Left colon (tissue), 2 donors: ENCODE data around the gene EIF6. TPM values are rescaled to one million over a fixed set of nuclear protein-coding genes. Genes with fewer than 3 reads are reported as not detected.

Source experiments
- ATAC-seq: fragments of 200-7000 bp; cut with Tn5 transposase; one replicate; pipeline ENCODE4 v1.9.1; 2020; ENCODE audit warnings: mild to moderate bottlenecking, moderate library complexity
- DNase-seq, 2 donors: peaks; one replicate each; pipeline ENCODE4 v3.0.0-alpha.2; 2020
- intact Hi-C, 2 donors: fragments of 100-400 bp; cut with DNase I in 1 of 2; cut with micrococcal nuclease in 1 of 2; formaldehyde crosslinking; loops; one replicate each; pipeline versions ENCODE4 v1.11.2 to v1.14.0; 2022; cut with DNase I, micrococcal nuclease
- long read RNA-seq: library from polyadenylated mRNA; unstranded; transcript quantifications from one replicate; pipeline ENCODE4 v2.0.0, GENCODE V29; 2021
- total RNA-seq, 2 donors: library from RNA; stranded (reverse); fragmentation: NEBNext Ultra II Directional; extraction: Animal tissue kit (Norgen Biotek cat#: 25700); gene quantifications; one replicate each; pipeline ENCODE4 v1.2.1, GENCODE V29; 2021
- donor health status: DM: no; HTN: no; CAD: no.
- donor health status: DM: yes; HTN: yes; CAD: no.

Gene EIF6
- total RNA-seq: 100 to 1,000 TPM; 199 to 225 TPM
- long read RNA-seq, transcript EIF6-203 (7 exons, 1,289 nt): major isoform, 152 of 189 reads
- long read RNA-seq, transcript EIF6-201 (6 exons, 1,252 nt): minor isoform, 22 of 189 reads
- long read RNA-seq, partial matches to known transcripts: 7 of 189 reads
- long read RNA-seq, other reads (novel, unspliced or antisense): 7 of 189 reads

DNA sequence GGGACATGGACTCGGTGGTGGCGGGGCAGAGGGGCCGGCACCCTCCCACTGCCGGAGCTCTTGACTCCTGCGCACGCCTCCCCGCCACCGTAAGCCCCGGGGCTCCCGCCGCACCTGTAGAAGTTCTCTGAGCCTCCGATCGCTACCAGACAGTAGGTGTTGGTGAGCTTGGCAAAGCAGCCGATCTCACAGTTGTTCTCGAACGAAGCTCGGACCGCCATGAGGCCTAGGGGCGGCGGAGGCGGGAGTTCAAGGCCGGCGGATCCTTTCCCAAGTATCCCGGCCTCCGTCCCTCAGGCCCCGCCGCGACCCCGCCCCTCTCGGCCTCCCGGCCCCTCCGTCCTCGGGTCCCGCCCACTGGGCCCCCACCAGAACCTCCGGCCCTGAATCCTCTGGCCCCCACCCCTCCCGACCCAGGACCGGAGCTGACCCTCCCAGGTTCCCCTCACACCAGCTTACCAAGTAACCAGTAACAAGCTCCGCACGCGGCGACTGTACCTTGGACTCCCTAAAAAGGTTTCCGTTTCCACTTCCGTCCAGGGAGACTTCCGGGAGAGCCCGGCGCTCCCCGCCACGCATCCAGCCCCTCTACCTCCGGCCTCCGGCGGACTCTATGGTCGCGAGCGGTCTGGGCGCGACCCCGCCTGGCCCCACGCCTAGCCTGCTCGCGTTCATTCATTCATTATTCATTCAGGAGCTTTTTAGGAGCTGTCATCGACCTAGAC, at the start of gene EIF6:
EIF6 (minus strand) TSS at position 506 of the 725 bp plus-strand sequence; CDS start at position 221, 285 bp downstream.
- DNase-seq: peak; percentile 85 to 90
- peak; percentile 81 for ATAC-seq
- intact Hi-C loops: no loop called here

DNA sequence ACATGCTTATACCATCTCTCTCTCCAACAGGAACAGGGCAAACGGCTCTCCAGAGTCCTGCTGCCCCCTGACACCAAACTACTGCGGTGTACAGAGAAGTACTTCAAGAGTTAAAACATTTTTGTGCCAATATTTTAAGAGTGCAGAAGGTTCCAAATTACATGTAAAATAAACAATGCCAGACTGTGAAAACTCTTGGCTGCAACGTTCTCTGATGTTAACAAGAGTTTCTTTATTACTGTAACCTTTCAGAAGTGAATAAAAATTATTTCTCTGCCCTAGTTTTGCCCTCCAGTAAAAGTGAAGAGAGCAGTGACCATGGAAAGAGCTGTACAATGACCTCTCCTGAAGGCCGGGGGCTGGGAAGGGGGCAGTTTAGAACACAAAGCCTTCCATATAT, 49.0 kb upstream of the EIF6 start:
- DNase-seq: no peak
- intact Hi-C loops: no loop called here
- ATAC-seq: peak; percentile 10

DNA sequence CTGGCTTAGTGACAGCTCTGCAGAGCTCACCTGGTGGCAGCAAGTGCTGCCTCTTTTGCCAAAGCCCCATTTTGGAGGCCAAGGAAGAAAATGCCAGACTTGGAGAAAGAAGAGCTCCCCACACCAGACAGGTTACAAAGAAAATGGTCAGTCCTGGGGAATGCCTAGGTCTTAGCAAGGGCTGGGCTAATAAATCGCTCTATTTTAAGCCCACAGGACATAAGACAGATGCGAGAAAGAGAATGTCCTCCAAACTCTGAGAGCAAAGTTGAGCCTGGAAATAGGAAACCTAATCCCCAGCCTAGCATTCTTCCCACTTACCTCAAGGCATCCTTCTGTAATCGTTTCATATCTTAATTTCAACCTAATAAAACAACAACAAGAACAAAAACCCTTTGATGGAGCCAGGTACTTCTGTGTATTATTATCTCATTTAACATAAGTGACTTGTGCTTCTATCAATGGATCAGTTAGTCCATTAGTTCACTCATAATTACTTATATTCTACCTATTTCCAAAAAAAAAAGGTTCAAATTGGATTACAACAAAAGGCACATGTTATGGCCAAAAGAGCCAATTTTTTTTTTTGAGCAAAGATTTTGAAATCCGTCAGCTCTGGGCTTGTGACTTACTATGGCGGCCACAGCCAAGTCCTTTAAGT, 48.1 kb upstream of the EIF6 start:
- ATAC-seq (no peak), DNase-seq (no peak)
- intact Hi-C loops: no loop called here

DNA sequence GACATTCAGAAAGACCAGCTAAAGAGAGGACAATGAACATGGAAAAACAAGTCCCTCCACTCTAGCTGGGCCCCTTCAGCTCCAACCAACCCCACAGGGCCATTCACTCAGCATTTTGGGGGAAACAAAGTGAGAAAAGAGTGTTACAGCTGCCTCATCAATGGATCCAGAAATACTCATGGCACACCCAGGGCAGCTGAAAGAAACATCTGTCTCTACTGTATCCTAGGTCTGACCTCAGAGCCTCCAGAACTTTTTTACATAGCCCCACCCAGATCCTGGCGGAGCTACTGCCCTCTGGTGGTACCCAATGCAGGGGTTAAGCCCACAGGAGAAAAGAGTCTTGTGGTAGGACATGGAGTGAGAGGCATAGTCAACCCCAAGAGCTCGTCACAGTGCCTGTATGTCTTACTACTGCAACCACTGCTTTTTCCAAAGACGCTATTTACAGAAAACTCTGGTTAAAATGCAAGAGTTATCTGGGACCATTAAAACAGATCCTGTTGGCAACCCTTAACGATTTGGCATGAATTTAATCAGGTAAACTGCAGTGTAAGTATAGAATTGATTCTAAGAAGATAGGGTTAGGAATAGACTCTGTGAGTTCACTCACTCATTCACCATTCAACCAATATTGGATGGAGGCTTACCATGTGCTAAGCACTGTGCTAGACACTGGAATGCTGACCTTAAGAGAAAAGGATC, 45.0 kb upstream of the EIF6 start:
- ATAC-seq (peak; percentile 34), DNase-seq (peak; percentile 37 to 67)
- intact Hi-C loops: no loop called here

DNA sequence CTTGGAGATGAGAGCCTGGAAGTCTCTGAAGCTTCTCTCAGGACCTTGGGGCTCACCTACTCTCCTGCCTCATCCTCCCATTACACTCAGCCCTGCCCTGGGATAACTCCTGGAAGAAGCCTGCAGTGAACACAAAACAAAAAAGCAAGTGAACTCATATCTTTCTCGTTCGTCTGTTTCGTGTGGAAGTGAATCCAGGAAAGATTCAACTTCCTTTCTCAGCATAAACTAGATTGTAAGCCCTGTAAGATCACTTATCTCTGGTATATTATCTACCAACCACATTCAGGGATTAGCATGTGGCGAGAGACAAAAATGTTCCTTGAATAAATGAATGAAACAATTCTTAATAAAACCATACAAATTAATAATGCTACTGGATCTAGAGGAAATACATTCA, 44.1 kb upstream of the EIF6 start:
- ATAC-seq: no peak
- no peak for DNase-seq
- intact Hi-C loops: no loop called here

DNA sequence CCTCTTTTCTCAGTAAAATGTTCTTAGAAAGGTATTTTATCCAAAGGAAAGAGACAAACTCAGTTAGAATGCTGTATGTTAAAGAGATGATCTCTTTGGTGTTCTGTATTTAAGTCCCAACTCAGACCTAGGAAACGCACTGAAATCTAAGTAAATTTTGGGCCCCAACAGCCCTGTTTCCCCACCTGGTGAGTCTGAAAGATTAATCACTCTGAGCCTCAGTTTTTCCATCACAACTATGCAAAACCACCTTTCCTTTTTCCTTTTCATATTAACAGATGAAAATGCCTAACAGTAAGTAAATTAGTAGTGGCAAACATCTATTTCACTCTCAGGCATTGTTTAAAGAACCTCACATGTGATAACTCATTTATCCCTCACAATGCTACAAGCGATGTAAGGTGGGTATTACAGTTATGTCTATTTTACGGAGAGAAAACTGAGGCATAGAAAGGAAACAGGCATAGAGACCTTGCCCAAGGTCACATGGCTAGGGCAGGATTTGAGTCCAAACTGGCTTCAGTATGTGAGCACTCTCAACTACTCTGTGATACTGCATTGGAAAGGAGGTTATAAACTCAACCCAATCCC, 43.6 kb upstream of the EIF6 start:
- DNase-seq (no peak), ATAC-seq (no peak)
- intact Hi-C loops: no loop called here

DNA sequence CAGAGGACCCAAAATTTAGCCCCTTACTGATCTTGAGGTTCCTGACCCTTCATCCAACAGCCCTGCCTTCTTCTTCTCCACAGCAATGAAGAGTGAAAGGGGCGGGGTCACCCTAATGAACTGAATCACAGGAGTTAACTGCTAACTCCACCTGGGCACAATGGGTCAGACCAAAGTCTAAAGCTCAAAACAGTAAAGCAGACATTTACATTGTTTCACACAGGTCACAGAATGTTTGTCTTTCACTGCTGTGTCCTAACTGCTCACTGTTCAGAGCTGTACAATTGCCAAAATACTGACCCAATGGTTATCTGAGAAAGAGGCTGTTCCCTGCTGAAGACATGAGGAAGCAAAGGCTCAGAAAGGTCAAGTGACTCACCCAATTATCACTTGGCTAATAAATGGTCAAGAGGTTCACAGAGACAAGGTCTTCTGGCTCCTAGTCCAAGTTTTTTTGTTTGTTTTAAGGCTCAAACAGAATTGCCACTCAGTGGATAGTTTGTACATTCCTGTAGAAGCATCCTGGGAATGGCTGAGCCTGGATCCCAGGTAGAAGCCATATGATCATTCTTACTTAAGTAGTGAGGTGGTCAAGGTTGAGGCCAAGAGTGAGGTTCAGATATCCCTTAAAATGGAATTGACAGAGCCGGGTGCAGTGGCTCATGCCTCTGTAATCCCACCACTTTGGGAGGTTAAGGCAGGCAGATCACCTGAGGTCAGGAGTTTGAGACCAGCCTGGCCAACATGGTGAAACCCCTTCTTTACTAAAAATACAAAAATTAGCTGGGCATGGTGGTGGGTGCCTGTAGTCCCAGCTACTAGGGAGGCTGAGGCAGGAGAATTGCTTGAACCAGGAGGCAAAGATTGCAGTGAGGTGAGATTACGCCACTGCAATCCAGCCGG, 42.8 kb upstream of the EIF6 start:
- DNase-seq: peak; percentile 76 to 85
- intact Hi-C loops: no loop called here
- peak; percentile 91 for ATAC-seq

DNA sequence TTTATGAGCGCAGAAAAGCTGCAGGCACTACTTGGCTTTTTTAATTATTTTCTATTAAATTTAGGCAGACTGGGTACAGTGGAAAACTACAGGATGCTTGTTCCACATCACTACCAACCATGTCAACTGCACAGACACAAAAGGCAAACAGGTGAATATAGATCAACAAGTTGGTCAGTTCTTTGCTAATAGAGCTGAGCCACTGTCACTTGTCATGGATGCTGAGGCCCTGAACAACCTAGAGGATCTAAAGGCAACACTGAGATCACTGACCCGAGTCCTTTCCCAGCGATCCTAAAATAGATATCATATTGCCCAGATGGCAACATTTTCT, 42.1 kb upstream of the EIF6 start:
- DNase-seq (no peak), ATAC-seq (peak; percentile 16)
- intact Hi-C loops: no loop called here

DNA sequence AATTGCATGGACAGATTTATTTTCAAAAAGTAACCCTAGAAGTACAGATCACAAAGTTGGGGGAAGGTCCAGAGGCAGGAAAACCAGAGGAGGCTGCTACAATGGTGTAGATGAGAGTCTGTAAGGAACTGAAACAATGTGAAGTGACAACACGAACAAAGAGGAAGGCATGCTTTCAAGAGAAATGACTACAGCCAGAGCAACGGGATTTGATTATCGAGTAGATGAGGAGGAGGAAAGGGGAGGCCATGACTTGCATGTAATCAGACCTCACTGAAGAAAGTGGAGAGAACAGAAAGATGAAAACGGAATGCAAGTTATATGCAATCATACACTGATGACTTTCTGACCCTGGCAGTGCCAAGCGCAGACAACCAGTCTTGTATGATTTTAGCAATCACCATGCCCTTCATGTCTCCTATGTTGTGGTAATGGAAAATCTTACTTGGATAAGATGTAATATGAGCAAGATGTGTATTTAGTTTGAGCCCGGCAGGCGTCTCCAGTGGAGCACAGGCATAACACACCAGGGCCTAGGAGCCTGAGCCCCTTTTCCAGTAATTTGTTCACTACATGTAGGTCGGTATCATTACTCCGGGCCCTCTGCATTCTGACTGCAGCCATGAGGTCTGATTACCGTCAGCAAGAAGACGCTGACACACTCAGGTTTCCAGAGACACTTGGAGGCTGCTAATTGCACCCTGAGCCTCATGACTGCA, 41.6 kb upstream of the EIF6 start:
- intact Hi-C loops: no loop called here
- no peak for ATAC-seq
- DNase-seq: no peak

DNA sequence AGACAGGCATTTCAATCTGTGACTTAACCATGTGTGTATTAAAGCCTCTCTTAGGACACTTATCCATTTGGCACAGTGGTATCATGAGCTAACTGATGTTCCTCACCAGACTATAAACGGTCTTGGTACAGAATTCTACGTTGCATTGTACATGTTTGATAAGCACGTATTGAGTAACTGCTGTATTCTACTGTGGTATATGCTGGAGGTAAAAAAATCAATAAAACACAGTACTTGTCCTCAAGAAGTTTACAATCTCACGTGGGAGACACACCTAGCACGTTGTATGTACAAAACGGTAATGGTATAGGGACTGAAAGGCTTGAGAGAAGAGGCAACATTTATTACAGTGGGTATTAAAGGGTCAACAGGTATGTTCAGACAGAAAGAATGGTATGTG, 40.8 kb upstream of the EIF6 start:
- ATAC-seq: peak; percentile 26

DNA sequence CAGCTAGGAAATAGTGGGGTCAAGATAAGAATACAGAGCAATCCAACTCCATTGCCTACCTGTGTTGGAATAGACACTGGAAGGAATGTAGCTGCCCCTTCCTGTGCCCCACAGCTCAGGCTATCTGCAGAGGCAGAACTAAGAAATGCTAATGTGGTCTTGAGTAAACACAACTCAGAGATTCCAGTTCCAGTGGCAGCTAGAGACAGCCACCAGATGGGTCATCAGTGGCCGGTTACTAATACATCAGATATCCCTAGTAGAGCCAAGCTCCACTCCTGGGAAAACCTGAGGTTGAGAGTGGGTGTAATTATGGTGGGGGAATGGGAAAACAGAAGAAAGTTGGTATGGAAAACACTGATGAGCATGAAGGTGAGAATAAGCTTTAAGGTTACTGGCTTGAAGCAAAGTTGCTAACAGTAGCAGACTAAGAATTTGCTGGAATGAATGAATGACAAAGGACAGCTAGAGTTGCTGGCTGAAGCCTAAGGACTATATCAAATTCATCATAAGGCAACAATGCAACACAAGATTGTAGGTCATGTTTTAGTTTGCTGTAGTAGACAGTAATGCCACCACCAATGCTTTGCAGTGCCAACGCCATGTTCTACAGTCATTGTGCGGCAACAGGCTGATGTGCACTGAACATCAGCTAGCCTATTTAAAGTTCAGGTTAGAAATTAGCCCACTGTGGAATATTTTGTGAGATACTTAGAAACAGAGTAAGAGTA, 36.0 kb upstream of the EIF6 start:
- DNase-seq: no peak

More for the DNA sequence above, 40.8 kb upstream of the EIF6 start:
- no peak for DNase-seq
- intact Hi-C loops: no loop called here

DNA sequence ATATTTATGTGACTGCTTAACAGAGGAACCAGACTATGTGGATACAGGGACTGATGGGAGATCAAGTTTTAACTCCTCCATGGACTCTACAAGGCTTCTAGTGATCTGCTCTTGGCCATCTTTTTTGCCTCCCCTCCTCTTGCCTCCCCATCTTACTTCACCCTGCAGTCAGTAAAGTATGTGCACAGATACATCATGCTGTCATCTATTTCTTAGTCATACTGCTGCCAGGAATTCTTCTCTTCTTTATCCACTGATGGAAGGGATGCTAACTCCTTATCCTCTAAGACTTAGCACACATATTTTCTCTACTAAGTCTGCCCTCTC, 35.3 kb upstream of the EIF6 start:
- intact Hi-C loops: no loop called here
- ATAC-seq (no peak), DNase-seq (no peak)

More for the DNA sequence above, 36.0 kb upstream of the EIF6 start:
- intact Hi-C loops: no loop called here
- no peak for ATAC-seq

DNA sequence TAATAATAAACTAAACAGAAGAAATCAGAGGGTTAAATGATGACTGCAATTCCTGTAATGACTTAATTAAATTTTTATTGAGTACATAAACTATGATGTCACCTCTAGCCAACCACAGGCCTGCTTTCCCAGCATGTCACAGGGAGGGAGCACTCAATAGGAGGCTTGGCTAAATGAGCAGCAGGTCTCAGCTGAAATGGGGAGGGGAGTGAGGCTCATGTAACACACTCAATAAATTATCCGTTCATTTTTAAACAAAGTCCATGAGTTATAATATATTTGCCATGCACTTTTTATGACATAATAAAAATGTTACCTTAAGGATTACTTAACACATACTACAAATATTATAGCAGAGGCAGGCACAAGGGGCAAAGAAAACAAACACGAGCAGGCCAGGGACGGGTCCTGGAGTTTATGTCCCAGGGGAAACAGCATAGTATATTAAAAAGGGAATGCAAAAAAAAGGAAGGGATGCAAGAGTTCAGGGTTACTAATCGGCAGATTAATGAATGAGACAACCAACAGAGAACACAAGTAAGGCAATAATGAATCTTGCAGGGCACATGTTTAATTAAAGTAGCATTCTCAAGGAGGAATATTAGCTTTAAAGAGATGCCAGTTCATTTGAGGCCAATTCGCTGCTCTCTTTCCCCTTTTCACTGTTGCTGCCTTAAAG, 34.8 kb upstream of the EIF6 start:
- DNase-seq (no peak), ATAC-seq (peak; percentile 57)
- intact Hi-C loops: no loop called here

DNA sequence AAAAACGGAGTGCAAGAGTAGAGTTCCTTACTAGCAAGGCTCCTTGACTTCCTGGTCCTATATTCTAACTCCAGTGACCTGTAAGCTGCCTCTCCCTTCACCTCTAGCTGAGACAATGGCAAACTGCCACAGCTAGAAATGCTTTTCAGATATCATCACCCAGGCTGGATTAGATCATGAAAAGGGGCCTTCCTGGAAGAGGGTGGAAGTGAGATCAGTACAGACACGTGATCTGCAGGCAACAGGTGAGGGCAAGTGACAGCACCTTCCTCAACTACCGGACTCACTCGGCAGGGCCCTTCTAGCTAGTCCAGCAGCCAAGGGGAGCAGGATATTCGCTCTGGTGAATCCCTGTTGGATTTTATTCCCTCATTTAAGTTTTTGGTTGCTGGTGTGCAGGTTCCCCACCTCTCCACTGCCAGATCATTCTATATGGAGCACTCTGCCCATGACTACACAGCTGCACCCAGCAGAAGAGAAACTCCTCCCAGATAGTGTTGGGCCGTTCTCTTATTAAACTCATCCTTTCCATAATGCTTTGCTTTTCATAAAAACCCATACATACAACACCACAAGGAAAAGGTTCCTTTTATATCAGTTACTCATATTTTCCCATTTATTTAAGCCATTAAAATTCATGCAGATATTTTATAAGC, 34.1 kb upstream of the EIF6 start:
- intact Hi-C loops: no loop called here
- DNase-seq (peak; percentile 49 to 86), ATAC-seq (peak; percentile 88)

DNA sequence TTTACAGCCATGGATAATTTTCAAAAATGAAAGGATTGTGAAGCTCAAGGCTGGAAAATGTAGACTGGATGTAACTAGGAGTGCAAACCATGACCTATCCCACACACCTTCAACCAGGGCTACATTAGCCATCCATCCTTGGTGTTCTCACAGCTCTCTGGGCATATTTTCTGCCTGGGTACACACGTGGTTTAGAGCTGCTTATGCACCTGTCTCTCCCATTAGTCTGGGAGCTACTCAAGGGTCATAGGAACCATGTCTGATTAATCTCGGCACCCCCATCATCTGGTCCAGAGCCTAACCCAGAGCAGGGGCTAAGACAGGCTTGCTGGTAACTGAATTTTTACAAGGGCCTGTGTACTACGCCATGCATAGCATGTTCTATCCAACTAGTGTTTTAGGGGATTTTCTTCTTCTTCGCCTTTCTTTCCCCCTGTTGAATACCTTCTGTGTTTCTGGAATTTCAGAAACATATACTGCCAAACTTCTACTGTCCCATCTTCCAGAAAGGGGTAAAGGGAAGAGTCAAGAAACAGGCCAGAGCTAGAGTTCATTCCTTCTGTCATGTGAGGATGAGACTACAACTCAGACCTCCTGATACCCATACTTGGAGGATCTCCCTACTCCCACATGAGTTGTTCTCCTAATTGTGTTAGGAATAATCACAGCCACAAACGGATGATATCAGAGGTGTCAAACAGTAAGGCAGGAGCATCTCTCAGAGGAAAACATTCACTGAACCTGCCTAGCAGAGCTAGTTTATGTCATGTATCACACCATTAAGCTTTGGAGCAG, 33.0 kb upstream of the EIF6 start:
- ATAC-seq (no peak), DNase-seq (no peak)
- intact Hi-C loops: no loop called here

DNA sequence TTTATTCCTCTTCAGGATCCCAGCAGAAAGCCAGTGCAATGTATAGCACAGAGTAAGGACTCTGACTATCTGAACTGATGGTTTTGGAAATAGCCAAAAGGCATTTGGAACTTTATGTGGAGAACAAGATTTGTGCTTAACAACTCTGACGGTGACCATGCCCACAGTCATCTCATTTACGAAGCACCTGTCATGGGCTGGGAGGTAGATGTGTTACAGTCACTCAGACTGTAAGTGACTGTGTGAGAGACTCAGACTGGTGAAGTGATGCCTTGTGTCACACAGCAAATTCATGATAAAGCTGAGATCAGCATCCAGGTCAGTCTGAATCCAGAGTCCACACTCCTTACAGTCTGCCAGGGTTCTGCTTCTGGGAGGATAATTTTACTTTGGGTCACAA, 31.5 kb upstream of the EIF6 start:
- ATAC-seq (no peak), DNase-seq (no peak)
- intact Hi-C loops: no loop called here
